Activated CD8-positive, alpha-beta memory T cell treated with anti-CD3 and anti-CD28 coated beads for 4 hours (primary cell): ENCODE results near the gene MSMO1.
"Not testable (repeated sequence)": the region's sequence is repeated elsewhere in the genome, so short reads cannot be mapped to it uniquely, and the experiment has no call there.

ENCODE experiments used
- DNase-seq, 2 donors: peaks; one replicate each; pipeline ENCODE4 v3.0.0-alpha.2; 2020; ENCODE audit warnings: low read depth in 2 of 2

Gene MSMO1

GRCh38 chr4:165324236-165324917, 3.1 kb upstream of the MSMO1 start:
- no peak for DNase-seq

- DNase-seq: no peak
These were observed 2.6 kb upstream of the MSMO1 start for GRCh38 chr4:165324918-165325304.

GRCh38 chr4:165325732-165326512, 1.5 kb upstream of the MSMO1 start:
- no peak for DNase-seq

GRCh38 chr4:165326831-165327210, 648 bp upstream of the MSMO1 start:
- DNase-seq: no peak

GRCh38 chr4:165328101-165328425, 594 bp downstream of the MSMO1 start:
- no peak for DNase-seq

GRCh38 chr4:165328708-165329107, 1.2 kb downstream of the MSMO1 start:
- no peak for DNase-seq

- no peak for DNase-seq
These were observed 2.6 kb downstream of the MSMO1 start for GRCh38 chr4:165330071-165330470.

- no peak for DNase-seq
These were observed 3.2 kb downstream of the MSMO1 start for GRCh38 chr4:165330666-165331065.

GRCh38 chr4:165331359-165331758, 3.9 kb downstream of the MSMO1 start:
- DNase-seq: no peak

- no peak for DNase-seq
These were observed 4.4 kb downstream of the MSMO1 start for GRCh38 chr4:165331823-165332222.

- no peak for DNase-seq
These were observed 5.0 kb downstream of the MSMO1 start for GRCh38 chr4:165332502-165332901.

- DNase-seq: no peak
These were observed 7.8 kb downstream of the MSMO1 start for GRCh38 chr4:165335163-165335703.

GRCh38 chr4:165336743-165337142, 9.3 kb downstream of the MSMO1 start:
- no peak for DNase-seq

GRCh38 chr4:165342340-165342739, 14.9 kb downstream of the MSMO1 start:
- DNase-seq: not testable (repeated sequence)

GRCh38 chr4:165343353-165344191, 16.1 kb downstream of the MSMO1 start:
- DNase-seq: no peak

GRCh38 chr4:165345666-165346417, 18.4 kb downstream of the MSMO1 start:
- no peak for DNase-seq

- no peak for DNase-seq
These were observed 20.4 kb downstream of the MSMO1 start for GRCh38 chr4:165347647-165348569.

GRCh38 chr4:165351359-165352130, 24.1 kb downstream of the MSMO1 start:
- no peak for DNase-seq

GRCh38 chr4:165355900-165356300, 28.4 kb downstream of the MSMO1 start:
- no peak for DNase-seq

- DNase-seq: no peak
These were observed 32.0 kb downstream of the MSMO1 start for GRCh38 chr4:165359506-165359905.
